KOPT-K1 (cell line): ENCODE data around the gene ZNF615.
"Not testable (repeated sequence)": the region's sequence is repeated elsewhere in the genome, so short reads cannot be mapped to it uniquely, and the experiment has no call there.

ENCODE experiments used
- H3K27ac ChIP-seq: fragments of 200-600 bp; sonication (generic); 2 replicates; pipeline ENCODE4 v1.5.1; 2016; ENCODE audit warnings: antibody characterized with exemption, mild to moderate bottlenecking, low read depth, low read length; ENCODE audit not compliant: poor library complexity, severe bottlenecking
- H3K36me3 ChIP-seq: fragments of 200-600 bp; sonication (generic); 2 replicates; pipeline ENCODE4 v1.5.1; 2017; ENCODE audit warnings: antibody characterized with exemption, mild to moderate bottlenecking, low read length, moderate library complexity; ENCODE audit not compliant: insufficient read depth
- H3K9me3 ChIP-seq: fragments of 200-600 bp; sonication (generic); 2 replicates; pipeline ENCODE4 v1.5.1; 2017; ENCODE audit warnings: antibody characterized with exemption, low read length, mild to moderate bottlenecking; ENCODE audit not compliant: insufficient read depth, poor library complexity, severe bottlenecking

The ZNF615 gene

GRCh38 chr19:51957846-51958245 is 50.2 kb downstream of the ZNF615 start:
- peaks cover 11% of the 10 kb centered on the region; the same call in 1 of the 2 replicates for H3K36me3 ChIP-seq
- H3K9me3 ChIP-seq: peaks cover 44% of the 10 kb centered on the region
- H3K27ac ChIP-seq: not testable (repeated sequence)

DNA sequence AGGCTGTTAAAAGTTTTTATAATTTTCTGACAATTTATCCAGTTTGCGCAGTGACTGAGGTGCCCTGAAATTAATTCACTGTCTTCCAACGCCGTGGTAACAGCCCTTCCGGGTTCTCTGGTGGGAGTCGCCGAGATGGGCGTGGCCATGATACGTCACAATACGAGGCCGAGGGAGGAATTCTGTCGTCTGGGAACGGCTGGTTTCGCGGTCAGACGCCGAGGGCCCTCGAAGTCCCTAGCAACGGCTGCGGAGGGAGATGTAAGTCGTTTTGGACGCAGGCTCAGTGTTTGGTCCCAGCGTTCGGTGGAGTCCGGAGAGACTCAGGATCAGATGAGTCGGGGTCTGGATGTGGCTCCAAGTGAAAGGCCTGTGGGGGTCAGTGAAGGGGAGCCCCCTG is 59.0 kb downstream of the ZNF615 start:
- Histone ChIP-seq H3K9me3 (peaks cover 88% of the 10 kb centered on the region), H3K36me3 (peaks cover 21% of the 10 kb centered on the region), H3K27ac (no peak overlapping the region)

DNA sequence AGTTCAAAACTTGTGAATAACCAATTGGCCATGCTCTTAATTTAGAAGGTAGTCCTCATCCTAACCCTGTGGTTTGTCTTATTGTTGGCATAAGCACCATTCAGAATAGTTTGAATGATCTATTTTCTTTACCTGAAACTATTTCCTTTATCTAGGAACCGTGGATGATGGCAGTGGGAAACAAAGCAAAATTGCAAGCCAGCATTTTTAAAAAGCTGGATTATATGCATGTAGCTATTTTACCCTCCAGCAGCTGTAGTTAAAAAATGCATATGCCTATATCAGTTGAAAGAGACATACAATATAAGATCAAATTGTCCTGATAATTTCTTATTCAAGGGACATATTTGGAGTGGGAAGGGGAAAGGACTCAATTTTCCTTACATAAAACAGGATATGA is 61.4 kb downstream of the ZNF615 start:
- Histone ChIP-seq H3K27ac (no peak overlapping the region), H3K9me3 (peaks cover 98% of the 10 kb centered on the region), H3K36me3 (peaks cover 45% of the 10 kb centered on the region)

DNA sequence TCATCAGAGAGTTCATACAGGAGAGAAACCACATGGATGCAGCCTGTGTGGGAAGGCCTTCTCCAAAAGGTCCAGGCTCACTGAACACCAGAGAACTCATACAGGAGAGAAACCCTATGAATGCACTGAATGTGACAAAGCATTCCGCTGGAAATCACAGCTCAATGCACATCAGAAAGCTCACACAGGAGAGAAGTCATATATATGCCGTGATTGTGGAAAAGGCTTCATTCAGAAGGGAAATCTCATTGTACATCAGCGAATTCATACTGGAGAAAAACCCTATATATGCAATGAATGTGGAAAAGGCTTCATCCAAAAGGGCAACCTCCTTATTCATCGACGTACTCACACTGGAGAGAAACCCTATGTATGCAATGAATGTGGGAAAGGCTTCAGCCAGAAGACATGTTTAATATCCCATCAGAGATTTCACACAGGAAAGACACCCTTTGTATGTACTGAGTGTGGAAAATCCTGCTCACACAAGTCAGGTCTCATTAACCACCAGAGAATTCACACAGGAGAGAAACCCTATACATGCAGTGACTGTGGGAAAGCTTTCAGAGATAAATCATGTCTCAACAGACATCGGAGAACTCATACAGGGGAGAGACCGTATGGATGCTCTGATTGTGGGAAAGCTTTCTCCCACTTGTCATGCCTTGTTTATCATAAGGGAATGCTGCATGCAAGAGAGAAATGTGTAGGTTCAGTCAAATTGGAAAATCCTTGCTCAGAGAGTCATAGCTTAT is 63.0 kb downstream of the ZNF615 start:
- H3K9me3 ChIP-seq: peaks cover 99% of the 10 kb centered on the region
- peaks cover 61% of the 10 kb centered on the region for H3K36me3 ChIP-seq
- no peak overlapping the region for H3K27ac ChIP-seq
